Heart left ventricle (tissue), 16 donors: Measurements from ENCODE around the gene TNFRSF14. TPM values are rescaled to one million over a fixed set of nuclear protein-coding genes. Genes with fewer than 3 reads are reported as not detected.

Experiments used
- ATAC-seq, 4 donors: fragments of 200-7000 bp; cut with Tn5 transposase; one replicate each; pipeline ENCODE4 v1.9.1; 2020 to 2022; ENCODE audit warnings: moderate library complexity in 4 of 4, mild to moderate bottlenecking in 3 of 4, moderate number of reproducible peaks in 1 of 4
- DNase-seq, 5 donors: peaks; one replicate each; pipeline ENCODE4 v3.0.0-alpha.2; 2020
- H3K27ac ChIP-seq, 12 donors: fragments of 200-600 bp; sonication (generic) in 4 of 12; one replicate each; pipeline versions ENCODE4 v1.5.0 to v1.8.0; 2016 to 2022; ENCODE audit warnings: mild to moderate bottlenecking in 2 of 12
- H3K27me3 ChIP-seq, 9 donors: fragments of 200-600 bp; sonication (generic) in 2 of 9; one replicate each; pipeline versions ENCODE4 v1.5.1 to v1.8.0; 2016 to 2022; ENCODE audit warnings: mild to moderate bottlenecking in 3 of 9
- H3K36me3 ChIP-seq, 9 donors: fragments of 200-600 bp; sonication (generic) in 2 of 9; one replicate each; pipeline versions ENCODE4 v1.5.0 to v1.8.0; 2018 to 2022; ENCODE audit warnings: mild to moderate bottlenecking in 2 of 9
- H3K4me1 ChIP-seq, 12 donors: fragments of 200-600 bp; sonication (generic) in 4 of 12; one replicate each; pipeline versions ENCODE4 v1.5.0 to v1.8.0; 2016 to 2022; ENCODE audit warnings: mild to moderate bottlenecking in 3 of 12
- H3K4me3 ChIP-seq, 12 donors: fragments of 200-600 bp; sonication (generic) in 4 of 12; one replicate each; pipeline versions ENCODE4 v1.5.0 to v1.8.0; 2017 to 2022; ENCODE audit warnings: mild to moderate bottlenecking in 9 of 12, moderate library complexity in 4 of 12
- H3K9me3 ChIP-seq, 12 donors: fragments of 200-600 bp; sonication (generic) in 4 of 12; one replicate each; pipeline versions ENCODE4 v1.5.0 to v1.8.0; 2016 to 2022; ENCODE audit warnings: mild to moderate bottlenecking in 1 of 12
- POLR2A ChIP-seq, 2 donors: fragments of 450-650 bp; IDR thresholded peaks; one replicate each; pipeline ENCODE4 v1.6.1; 2017; ENCODE audit warnings: antibody characterized with exemption in 2 of 2, mild to moderate bottlenecking in 2 of 2, moderate library complexity in 2 of 2
- WGBS, 4 donors: extraction: QIAGEN DNeasy Blood & Tissue Kit in 2 of 4; methylation state at CpG; one replicate each; pipeline versions ENCODE4 v1.1.5 to v1.1.7; 2013 to 2018; 5-methylcytosine and 5-hydroxymethylcytosine counted together
- intact Hi-C, 10 donors: fragments of 100-400 bp; cut with DNase I; formaldehyde crosslinking; loops; one replicate each; pipeline versions ENCODE4 v1.11.1 to v1.14.2; 2022
- polyA plus RNA-seq, 2 donors: library from polyadenylated mRNA; stranded (reverse); fragments of 200-250 nt; gene quantifications; one replicate each; pipeline ENCODE4 v1.2.3, GENCODE V29; 2013
- total RNA-seq, 9 donors: library from RNA; depleted of rRNA in 2 of 9; stranded (reverse); fragments of >200 nt in 2 of 9; fragmentation: NEBNext Ultra II Directional in 3 of 9; extraction: Animal tissue kit (Norgen Biotek cat#: 25700) in 3 of 9; gene quantifications; one replicate each; pipeline versions ENCODE4 v1.1.0 to v1.2.4, GENCODE V29; 2016 to 2023
- TF ChIP-seq, protein P1 (sequence below), 12 donors: fragments of 200-600 bp; sonication (generic) in 4 of 12; IDR thresholded peaks; one replicate each; pipeline versions ENCODE4 v1.5.0 to v1.8.0; 2018 to 2022; ENCODE audit warnings: antibody characterized with exemption in 12 of 12, mild to moderate bottlenecking in 5 of 12
- donor health status: ischemic (EF 13 %, LVEDD 7.1; RV severe dilation, severe dysfunction).
- donor health status: healthy with polysubstance abuse.
- donor health status: DM: no; HTN: yes; CAD: no.
- donor health status: DM: no; HTN: no; CAD: no.
- donor health status: ischemic (EF 25% LVEDD 6.9; RV normal size, moderate dysfunction).
- donor health status: ischemic (EF 25% LVEDD 5.7; RV mildly dilated, moderate dysfunction).
- donor health status: healthy.
- donor health status: DM: yes; HTN: yes; CAD: no.
- donor health status: ischemic (EF 35%, LVEDD 5.7; RV mildly dilated, moderate dysfunction).
- donor health status: nonischemic (EF 11% LVEDD 7.7; RV severe dilation, severe dysfunction).
- donor health status: DM: yes; HTN: yes; CAD: no.
- donor health status: PGD.
- donor health status: ischemic (EF 29% LVEDD 5.4; RV normal size, mild dysfunction).
- donor health status: nonischemic (EF 23%, LVEDD 6.1; RV moderate dilation, normal function).

TNFRSF14 gene
- total and polyA plus RNA-seq, 11 donors = 7.8 to 70.8 (median 14.3) TPM

DNA sequence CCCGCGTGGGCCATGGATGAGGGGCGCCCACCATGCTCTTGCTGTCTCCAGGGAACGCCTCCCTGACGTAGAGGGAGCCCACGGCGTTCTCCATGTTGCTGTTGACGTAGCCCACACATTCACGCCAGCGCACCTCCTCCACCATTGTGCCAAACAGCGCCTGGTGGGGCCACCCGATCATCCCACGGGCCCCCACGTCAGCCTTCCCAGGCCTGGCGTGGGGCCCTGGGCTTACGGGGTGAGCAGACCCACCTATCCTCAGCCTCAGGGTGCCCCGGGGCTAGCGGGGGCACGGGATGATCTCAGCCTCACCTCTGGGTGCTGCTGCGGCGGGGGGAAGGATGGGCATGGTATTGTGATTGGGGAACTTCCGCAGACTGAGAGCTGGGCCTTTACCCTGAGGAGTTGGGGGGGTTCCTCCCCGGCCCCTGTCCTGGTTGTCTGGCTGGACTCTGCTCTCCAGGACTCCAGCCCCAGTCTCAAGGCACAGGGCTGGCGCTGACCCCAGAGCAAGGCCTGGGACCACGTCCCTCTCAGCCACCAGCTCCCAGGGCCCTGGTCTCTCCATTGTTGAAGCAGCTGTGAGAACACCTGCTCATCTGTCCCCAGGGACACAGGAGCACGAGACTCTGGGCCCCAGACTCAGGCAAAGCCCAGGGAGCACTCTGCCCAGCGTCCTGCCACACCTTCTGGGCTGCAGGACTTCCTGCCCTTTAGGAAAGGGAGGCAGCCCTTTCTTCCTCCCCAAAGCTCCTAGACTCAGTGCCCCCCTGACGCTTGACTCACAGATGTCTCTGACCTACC is 40.6 kb downstream of the TNFRSF14 start:
- Histone ChIP-seq H3K27me3 (peaks cover 0 to 5% (median 0%) of the 10 kb centered on the region in 9 donors), H3K4me3 (no peak overlapping the region), H3K4me1 (peaks cover 0 to 17% (median 6%) of the 10 kb centered on the region in 12 donors), H3K9me3 (peaks cover 0 to 22% (median 10%) of the 10 kb centered on the region in 12 donors), H3K36me3 (no peaks in the 10 kb centered on the region), H3K27ac (no peak overlapping the region)
- intact Hi-C loops = no loop called here
- DNase-seq = peak in 2 of 5 donors; percentile 15 to 46
- ATAC-seq = no peak
- 79 to 85% (median 84%) methylated on average over 22 to 28 of the region's 28 CpGs for WGBS, 4 donors
- TF ChIP-seq, protein P1, sequence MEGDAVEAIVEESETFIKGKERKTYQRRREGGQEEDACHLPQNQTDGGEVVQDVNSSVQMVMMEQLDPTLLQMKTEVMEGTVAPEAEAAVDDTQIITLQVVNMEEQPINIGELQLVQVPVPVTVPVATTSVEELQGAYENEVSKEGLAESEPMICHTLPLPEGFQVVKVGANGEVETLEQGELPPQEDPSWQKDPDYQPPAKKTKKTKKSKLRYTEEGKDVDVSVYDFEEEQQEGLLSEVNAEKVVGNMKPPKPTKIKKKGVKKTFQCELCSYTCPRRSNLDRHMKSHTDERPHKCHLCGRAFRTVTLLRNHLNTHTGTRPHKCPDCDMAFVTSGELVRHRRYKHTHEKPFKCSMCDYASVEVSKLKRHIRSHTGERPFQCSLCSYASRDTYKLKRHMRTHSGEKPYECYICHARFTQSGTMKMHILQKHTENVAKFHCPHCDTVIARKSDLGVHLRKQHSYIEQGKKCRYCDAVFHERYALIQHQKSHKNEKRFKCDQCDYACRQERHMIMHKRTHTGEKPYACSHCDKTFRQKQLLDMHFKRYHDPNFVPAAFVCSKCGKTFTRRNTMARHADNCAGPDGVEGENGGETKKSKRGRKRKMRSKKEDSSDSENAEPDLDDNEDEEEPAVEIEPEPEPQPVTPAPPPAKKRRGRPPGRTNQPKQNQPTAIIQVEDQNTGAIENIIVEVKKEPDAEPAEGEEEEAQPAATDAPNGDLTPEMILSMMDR (IDR thresholded peaks at IDR 0.05) = no peak
- TF ChIP-seq POLR2A (IDR thresholded peaks at IDR 0.05) = no peak

DNA sequence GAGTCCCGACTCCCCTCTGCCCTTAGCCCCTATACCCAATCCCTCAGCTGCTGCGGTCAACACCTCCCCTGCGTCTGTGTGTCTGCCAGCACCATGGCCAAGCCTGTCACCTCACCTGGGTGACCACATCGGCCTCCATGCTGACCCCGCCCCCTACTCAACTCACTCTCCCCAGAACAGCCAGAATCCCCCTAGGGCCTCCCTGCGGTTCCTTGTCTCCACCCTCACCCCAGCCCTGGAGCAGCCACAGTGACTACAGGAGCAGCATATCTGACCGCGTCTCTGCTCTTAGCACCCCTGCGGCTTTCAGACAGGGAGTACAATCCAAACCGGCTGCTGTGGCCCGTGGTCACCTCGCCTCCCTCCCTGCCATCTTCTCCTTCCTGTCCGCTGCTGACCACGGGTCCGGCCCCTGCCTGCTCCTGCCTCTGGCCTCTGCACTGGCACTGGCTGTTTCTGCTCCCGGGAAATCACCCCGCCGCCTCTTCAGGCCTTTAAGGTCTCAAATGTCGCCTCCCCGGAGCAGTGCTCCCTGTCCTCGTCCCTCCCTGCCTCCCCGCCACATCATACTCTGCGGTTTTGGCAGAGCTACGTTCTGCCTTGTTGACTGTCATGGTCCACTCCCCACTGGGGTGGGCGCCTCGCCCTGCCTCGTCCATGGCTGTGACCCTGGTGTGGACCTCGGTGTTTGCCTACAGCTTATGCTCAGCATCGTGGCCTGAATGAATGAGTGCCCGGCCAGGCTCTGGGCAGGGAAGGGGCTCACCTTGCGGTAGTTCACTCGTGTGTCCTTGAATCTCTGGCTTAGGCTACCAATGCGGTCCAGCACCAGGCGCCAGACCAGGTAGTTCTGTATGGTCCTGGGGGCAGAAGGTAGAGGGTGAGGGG is 41.5 kb downstream of the TNFRSF14 start:
- Histone ChIP-seq H3K27ac (no peak overlapping the region), H3K36me3 (no peaks in the 10 kb centered on the region), H3K9me3 (peaks cover 0 to 22% (median 10%) of the 10 kb centered on the region in 12 donors), H3K27me3 (peaks cover 0 to 8% (median 0%) of the 10 kb centered on the region in 9 donors), H3K4me3 (no peak overlapping the region), H3K4me1 (peaks cover 0 to 17% (median 6%) of the 10 kb centered on the region in 12 donors)
- DNase-seq = peak in 1 of 5 donors; percentile 52
- 70 to 75% (median 73%) methylated on average over 32 to 34 of the region's 34 CpGs for WGBS, 4 donors
- no peak for ATAC-seq
- TF ChIP-seq, protein P1 (IDR thresholded peaks at IDR 0.05) = no peak
- no peak for TF ChIP-seq POLR2A (IDR thresholded peaks at IDR 0.05)
- intact Hi-C loops = no loop called here

GRCh38 chr1:2598329-2598931 is 42.3 kb downstream of the TNFRSF14 start:
- 65 to 75% (median 69%) methylated on average over 3 of the region's 3 CpGs for WGBS, 4 donors
- intact Hi-C loops = no loop called here
- H3K4me1 ChIP-seq = peaks cover 0 to 11% (median 6%) of the 10 kb centered on the region in 12 donors

More at GRCh38 chr1:2598329-2598931, 42.3 kb downstream of the TNFRSF14 start:
- Histone ChIP-seq H3K4me3 (no peak overlapping the region), H3K27ac (no peak overlapping the region), H3K27me3 (peaks cover 0 to 15% (median 0%) of the 10 kb centered on the region in 9 donors), H3K36me3 (no peaks in the 10 kb centered on the region), H3K9me3 (peaks cover 0 to 22% (median 10%) of the 10 kb centered on the region in 12 donors)
- TF ChIP-seq, protein P1 (IDR thresholded peaks at IDR 0.05) = no peak
- no peak for DNase-seq
- no peak for ATAC-seq
